Parathyroid adenoma (tissue), 2 donors: ENCODE results near the gene SBNO2.

Experiments
- H2AFZ ChIP-seq: fragments of 300-600 bp; sonication (generic); one replicate; pipeline ENCODE4 v1.7.0; 2017; ENCODE audit warnings: antibody characterized with exemption, mild to moderate bottlenecking
- H3K27ac ChIP-seq: fragments of 300-600 bp; sonication (generic); one replicate; pipeline ENCODE4 v1.7.0; 2017
- H3K27me3 ChIP-seq: fragments of 300-600 bp; sonication (generic); one replicate; pipeline ENCODE4 v1.7.0; 2017; ENCODE audit warnings: low read length; ENCODE audit not compliant: control insufficient read depth, insufficient read depth
- H3K36me3 ChIP-seq: fragments of 300-600 bp; sonication (generic); one replicate; pipeline ENCODE4 v1.7.0; 2017; ENCODE audit warnings: low read length; ENCODE audit not compliant: control insufficient read depth, insufficient read depth
- H3K4me1 ChIP-seq: fragments of 300-600 bp; sonication (generic); one replicate; pipeline ENCODE4 v1.7.0; 2017; ENCODE audit warnings: control low read depth
- H3K4me2 ChIP-seq: fragments of 300-600 bp; sonication (generic); one replicate; pipeline ENCODE4 v1.7.0; 2017; ENCODE audit warnings: low read length
- H3K4me3 ChIP-seq: fragments of 300-600 bp; sonication (generic); one replicate; pipeline ENCODE4 v1.7.0; 2017; ENCODE audit warnings: low read depth, low read length
- H3K79me2 ChIP-seq: fragments of 300-600 bp; sonication (generic); one replicate; pipeline ENCODE4 v1.7.0; 2017; ENCODE audit warnings: control low read depth
- H3K9ac ChIP-seq: fragments of 300-600 bp; sonication (generic); one replicate; pipeline ENCODE4 v1.7.0; 2017; ENCODE audit warnings: mild to moderate bottlenecking
- H3K9me3 ChIP-seq: fragments of 300-600 bp; sonication (generic); one replicate; pipeline ENCODE4 v1.7.0; 2017; ENCODE audit warnings: low read length; ENCODE audit not compliant: control insufficient read depth
- CTCF ChIP-seq: fragments of 300-600 bp; sonication (generic); IDR thresholded peaks from one replicate; pipeline ENCODE4 v1.7.0; 2017; ENCODE audit warnings: antibody characterized with exemption, mild to moderate bottlenecking
- donor health status: primary hyperparathyroidism.

The SBNO2 gene

GRCh38 chr19:1217366-1217765, 43.3 kb upstream of the SBNO2 start:
- H3K9me3 ChIP-seq: no peaks in the 10 kb centered on the region
- peaks cover 17% of the 10 kb centered on the region for H3K4me1 ChIP-seq
- H3K36me3 ChIP-seq: no peaks in the 10 kb centered on the region
- no peak overlapping the region for H3K4me3 ChIP-seq
- H3K27me3 ChIP-seq: no peaks in the 10 kb centered on the region
- no peak overlapping the region for H3K9ac ChIP-seq
- peak overlapping the region; percentile 20 for H3K27ac ChIP-seq
- H2AFZ ChIP-seq: no peak overlapping the region
- peaks cover 80% of the 10 kb centered on the region for H3K79me2 ChIP-seq
- no peak overlapping the region for H3K4me2 ChIP-seq
- TF ChIP-seq CTCF: no peak

- Histone ChIP-seq H3K4me2 (no peak overlapping the region), H2AFZ (no peak overlapping the region), H3K4me1 (peaks cover 17% of the 10 kb centered on the region), H3K9ac (no peak overlapping the region), H3K27ac (no peak overlapping the region), H3K9me3 (no peaks in the 10 kb centered on the region), H3K79me2 (peaks cover 77% of the 10 kb centered on the region), H3K36me3 (no peaks in the 10 kb centered on the region), H3K4me3 (no peak overlapping the region), H3K27me3 (no peaks in the 10 kb centered on the region)
- TF ChIP-seq CTCF: no peak
Observed at GRCh38 chr19:1216756-1217155, 42.7 kb upstream of the SBNO2 start.

- Histone ChIP-seq H3K4me1 (peaks cover 17% of the 10 kb centered on the region), H3K27ac (peak overlapping the region; percentile 88), H3K27me3 (no peaks in the 10 kb centered on the region), H3K36me3 (no peaks in the 10 kb centered on the region), H2AFZ (peak overlapping the region; percentile 60), H3K79me2 (peaks cover 77% of the 10 kb centered on the region), H3K4me2 (peak overlapping the region; percentile 42), H3K4me3 (peak overlapping the region; percentile 31), H3K9me3 (no peaks in the 10 kb centered on the region), H3K9ac (peak overlapping the region; percentile 46)
- no peak for TF ChIP-seq CTCF
Observed at GRCh38 chr19:1214862-1215731, 41.0 kb upstream of the SBNO2 start.

- peaks cover 17% of the 10 kb centered on the region for H3K4me1 ChIP-seq
Observed at GRCh38 chr19:1214299-1214861, 40.3 kb upstream of the SBNO2 start.

More at GRCh38 chr19:1214299-1214861, 40.3 kb upstream of the SBNO2 start:
- no peaks in the 10 kb centered on the region for H3K27me3 ChIP-seq
- H3K79me2 ChIP-seq: peaks cover 79% of the 10 kb centered on the region
- H3K9ac ChIP-seq: no peak overlapping the region
- peak overlapping the region; percentile 42 for H3K4me2 ChIP-seq
- TF ChIP-seq CTCF: no peak
- H3K27ac ChIP-seq: peak overlapping the region; percentile 88
- no peak overlapping the region for H3K4me3 ChIP-seq
- no peaks in the 10 kb centered on the region for H3K36me3 ChIP-seq
- no peak overlapping the region for H2AFZ ChIP-seq
- no peaks in the 10 kb centered on the region for H3K9me3 ChIP-seq
